ENCODE data around the gene DLX3.
A peak's percentile ranks its signal among the peaks of the same experiment; 100 is the strongest.
"Not testable (repeated sequence)": the region's sequence is repeated elsewhere in the genome, so short reads cannot be mapped to it uniquely, and the experiment has no call there.

Gene DLX3

GRCh38 chr17:49995055-49995738 is at the start of gene DLX3:
TSS of gene DLX3 (minus strand) at chr17:49995224. CDS start at chr17:49994998, 226 bp downstream.
- peak; percentile 32 for DNase-seq

DNA sequence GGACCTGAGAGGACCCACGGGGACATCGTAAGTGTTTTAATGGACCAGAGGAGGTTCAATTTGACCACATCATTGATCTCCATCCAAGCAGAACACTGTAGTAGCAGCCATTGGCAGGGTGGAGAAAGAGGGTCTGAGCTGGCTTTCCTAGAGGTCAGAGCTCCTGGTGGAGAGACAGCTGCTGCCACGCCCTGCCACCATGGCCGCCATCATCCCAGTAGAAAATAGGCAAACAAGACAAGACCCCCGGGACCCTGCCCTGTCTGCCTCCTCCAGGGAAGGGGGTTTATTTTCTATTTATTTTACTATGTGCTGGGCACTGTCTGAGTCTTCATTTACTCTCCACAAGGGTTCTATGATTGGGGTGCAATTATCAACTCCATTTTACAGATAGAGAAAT is 49.5 kb upstream of the DLX3 start:
- DNase-seq, result no peak

- DNase-seq, result no peak
Measured at GRCh38 chr17:50043290-50044148, 48.5 kb upstream of the DLX3 start.

GRCh38 chr17:50042211-50042610 is 47.2 kb upstream of the DLX3 start:
- DNase-seq, result no peak

GRCh38 chr17:50040496-50040895 is 45.5 kb upstream of the DLX3 start:
- DNase-seq, result not testable (repeated sequence)

DNA sequence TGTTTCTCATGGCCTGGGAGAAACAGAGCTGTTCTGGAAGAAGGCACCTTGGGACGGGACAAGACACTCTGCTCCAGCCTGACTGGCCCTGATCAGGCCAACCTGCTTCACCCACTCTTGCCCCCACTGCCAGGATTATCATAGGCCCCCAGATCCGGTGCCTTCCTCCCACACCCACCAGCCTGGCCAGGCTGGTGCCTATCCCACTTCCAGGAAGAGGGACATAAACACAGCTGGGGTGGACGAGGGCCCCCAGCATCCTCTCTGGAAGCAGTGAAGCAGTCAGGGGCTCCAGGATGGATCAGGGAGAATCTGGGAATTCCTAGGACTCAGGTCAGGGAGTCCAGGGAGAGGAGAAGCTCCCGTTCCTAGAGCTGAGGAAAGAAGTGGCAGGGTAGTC is 44.0 kb upstream of the DLX3 start:
- DNase-seq, result no peak

DNA sequence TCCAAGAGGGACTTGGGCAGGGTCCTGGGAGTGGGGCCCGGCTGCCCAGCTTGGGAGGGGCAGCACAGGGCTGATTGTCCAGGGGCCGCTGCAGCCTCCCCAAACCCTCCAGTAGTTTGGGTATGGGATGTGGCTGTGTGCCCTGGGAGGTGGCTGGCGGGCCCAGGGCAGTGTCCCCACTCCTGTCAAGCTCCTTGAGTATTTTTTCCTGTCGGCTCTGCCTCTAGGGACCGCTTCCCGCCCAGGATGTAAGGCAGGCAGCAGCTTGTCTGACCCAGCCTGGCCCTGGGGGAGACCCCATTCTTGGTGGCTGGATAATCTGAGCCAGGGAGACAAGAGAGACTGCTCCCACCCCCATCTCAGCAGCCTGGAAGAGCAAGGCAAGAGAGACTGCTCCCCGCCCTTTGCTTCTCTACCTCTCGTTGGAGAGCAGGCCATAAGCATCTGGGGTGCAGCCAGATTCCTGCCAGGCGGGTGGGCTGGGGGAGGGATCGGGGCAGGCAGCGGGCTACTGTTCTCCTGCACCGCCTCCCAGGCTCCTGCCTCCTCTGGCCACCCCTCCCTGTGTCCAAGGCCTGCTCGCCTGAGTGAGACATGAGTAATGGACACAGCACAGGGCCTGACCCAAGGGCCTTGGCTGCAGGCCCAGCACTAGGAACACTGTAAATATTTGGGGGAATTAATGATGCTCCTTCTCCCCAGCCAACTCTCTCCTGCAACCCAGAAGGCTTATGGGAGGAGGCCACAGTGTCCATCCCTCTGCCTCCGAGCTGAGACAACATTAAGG is 42.5 kb upstream of the DLX3 start:
- DNase-seq, result no peak

DNA sequence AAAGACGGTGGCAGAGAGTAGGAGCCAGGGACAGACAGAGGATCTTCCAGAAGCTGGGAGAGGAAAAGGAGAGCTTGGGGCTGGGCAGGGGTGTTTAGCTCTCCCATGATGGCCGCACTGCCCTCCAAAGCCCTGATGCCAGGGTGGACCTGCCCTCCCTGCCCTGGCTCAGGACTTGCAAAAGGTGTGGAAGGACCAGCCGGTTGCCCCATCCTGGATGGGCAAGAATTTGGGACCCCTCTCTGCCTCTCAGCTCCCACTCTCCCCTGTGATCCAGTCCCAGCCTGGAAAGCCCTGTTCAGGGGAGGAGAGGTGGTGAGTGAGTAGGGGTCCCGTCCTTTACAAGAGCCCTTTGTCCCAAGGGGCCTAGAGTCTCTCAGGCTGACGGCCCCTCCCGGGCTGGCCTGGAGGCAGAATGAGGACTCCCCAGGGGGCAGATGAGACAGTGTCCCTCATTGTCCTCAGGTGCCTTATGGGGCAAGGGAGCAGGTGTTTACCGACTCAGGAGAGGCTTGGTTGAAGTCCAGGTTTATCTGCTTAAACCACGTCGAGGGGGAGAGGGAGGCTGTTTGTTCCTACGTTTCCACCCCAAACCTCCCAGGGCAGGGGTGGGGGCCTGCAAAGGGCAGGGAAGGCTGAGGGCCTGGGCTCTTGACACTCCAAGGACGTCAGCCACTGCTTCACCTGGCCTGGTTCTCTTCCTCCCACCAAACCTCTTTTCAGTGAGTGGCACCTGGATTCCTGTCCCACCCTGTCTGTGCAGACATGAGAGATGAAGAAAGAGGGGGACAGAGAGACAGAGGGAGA is 41.6 kb upstream of the DLX3 start:
- no peak for DNase-seq

GRCh38 chr17:50035945-50036344 is 40.9 kb upstream of the DLX3 start:
- DNase-seq, result no peak

DNA sequence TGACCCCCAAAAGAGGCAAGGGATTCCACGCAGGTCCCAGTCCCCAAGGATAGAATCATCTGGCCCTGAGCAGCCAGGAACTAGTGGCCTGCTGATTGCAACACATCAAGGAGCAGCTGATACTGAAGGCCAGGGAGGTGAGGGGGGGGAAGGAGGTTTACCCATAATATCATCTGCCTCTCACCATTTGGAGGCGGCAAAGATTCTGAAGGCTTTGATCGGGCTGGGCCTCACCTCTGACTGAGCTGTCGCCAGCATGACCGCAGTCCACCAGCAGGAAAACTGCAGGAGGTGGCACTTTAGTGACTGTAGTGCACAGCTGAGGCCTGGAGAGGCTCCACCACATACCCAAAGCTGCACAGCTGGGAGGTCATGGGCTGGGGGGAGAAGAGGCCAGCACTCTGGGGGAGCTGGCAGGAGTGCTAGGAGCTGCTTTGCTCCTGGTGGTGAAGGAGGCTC is 40.4 kb upstream of the DLX3 start:
- no peak for DNase-seq

DNA sequence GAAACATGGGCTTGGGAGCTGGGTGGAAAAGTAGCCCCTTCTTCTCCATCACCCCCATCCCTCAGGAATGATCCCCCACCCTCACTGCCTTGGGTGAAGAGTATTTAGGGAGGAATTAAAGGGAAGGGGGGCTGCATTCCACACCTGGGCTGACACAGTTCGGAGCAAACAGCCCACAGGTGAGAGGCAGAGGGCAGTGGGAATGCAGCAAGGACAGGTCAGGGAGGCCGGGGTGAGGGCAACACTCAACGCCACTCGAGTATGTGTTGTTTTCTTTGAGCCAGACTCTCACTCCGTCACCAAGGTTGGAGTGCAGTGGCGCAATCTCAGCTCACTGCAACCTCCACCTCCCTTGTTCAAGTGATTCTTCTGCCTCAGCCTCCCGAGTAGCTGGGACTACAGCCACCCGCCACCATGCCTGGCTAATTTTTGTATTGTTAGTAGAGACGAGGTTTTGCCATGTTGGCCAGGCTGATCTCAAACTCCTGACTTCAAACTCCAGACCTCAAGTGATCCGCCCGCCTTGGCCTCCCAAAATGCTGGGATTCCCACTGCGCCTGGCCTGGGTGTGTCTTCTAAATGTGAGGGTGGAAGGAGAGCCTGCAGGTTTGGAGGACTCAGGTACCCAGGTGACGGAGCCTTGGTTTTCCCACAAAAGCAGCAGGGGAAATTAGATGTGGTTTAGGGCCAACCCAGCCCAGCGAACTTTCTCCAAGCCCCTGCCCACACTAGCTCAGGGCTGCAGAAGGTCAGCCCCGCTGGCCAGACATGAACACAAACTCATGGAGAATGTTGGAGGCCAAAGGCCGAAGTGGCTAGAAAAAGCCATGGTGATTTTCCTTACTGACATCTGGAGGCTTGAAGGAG is 39.7 kb upstream of the DLX3 start:
- DNase-seq, result no peak

GRCh38 chr17:50033316-50033715 is 38.3 kb upstream of the DLX3 start:
- DNase-seq, result no peak

- no peak for DNase-seq
Measured at GRCh38 chr17:50029185-50029584, 34.2 kb upstream of the DLX3 start.

GRCh38 chr17:50028736-50029120 is 33.7 kb upstream of the DLX3 start:
- DNase-seq, result no peak

- DNase-seq, result no peak
Measured at GRCh38 chr17:50027881-50028735, 33.1 kb upstream of the DLX3 start.

DNA sequence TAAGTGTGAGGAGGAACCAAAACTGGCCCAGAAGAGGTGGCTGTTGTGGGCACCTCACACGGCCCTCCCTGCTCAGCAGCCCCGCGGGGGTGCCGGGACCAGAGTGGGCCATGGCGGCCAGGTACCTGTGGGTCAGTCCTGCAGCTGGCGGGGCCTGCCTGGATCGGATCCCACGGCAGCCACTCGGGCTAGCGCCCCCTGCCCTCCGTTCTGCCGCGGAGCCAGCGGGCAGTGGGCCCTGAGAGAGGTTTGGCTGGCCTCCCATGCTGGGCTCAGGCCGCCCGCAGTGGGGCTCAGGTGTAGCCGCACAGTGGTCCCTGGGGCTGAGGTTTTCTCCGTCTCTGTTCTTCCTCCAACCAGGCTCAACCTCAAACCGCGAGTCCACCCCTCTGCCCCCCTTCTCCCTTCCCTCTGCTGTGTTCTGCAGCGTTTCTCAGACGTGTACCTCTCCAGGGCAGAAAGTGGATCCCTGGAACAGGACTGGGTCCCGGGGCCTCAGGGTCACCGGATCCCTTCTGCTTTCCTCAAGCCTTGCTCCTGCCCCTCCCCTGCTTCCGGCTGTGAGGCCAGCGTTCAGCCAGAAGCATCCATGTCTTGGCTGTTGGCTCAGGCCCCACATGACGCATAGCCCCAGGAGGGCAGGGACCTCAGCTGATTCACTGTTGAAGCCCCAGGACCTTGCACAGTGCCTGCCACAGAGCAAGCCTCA is 32.3 kb upstream of the DLX3 start:
- DNase-seq, result no peak

DNA sequence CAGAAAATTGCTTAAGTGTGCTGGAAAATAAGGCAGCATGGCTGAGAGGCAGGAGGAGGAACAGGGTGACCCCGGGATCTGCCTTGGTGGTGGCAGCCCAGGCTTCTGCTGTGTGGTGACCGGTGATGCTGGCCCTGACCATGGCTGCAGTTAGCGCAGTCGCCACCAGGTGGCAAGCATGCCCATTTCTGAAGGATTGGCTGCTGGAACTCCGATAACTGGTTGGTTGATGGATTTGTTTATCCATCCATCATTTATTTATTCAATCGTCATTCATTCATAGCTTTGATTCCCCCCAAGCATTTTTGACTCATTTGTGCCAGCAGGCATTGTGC is 31.8 kb upstream of the DLX3 start:
- peak; percentile 86 for DNase-seq

DNA sequence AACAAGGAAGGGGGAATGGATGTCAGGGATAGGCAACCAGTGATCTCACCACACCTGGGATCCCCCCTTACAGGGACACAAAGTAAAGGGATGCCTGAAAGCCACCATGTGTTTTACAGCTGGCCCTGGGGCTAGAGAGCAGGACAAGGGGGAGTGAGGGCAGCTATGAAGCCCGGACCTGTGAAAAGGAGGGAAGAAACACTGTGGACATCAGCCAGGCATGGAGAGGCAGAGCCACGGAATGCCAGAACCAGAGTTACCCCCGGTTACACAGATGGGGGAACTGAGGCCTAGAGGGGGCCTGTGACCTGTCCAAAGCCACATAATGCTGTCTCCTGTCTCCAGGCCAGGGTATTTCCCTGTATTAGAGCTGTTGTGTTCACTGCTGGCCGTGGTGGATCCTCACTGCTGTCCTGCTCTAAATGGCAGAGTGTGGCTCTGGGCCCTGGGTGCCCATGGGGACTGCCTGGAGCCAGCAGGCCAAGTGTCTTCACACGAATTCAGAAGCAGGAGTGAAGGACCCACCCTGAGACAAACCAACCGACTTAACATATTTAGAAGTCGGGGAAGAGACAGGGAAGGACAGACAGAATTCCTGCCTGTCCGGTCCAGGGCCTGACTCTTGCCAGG is 31.1 kb upstream of the DLX3 start:
- DNase-seq, result no peak

DNA sequence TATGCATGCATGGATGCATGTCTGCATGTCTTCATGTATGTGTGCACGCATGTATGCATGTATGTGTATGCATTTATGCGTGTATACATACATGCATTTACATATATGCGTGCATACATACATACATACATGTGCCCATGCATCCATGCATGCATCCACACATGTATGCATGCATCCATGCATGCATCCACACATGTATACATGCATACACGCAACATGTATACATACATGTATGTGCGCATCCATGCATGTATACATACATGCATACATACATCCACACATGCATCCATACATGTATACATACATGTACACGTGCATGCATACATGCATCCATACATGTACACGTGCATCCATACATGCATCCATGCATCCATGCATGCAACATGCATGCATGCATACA is 29.8 kb upstream of the DLX3 start:
- DNase-seq, result no peak

DNA sequence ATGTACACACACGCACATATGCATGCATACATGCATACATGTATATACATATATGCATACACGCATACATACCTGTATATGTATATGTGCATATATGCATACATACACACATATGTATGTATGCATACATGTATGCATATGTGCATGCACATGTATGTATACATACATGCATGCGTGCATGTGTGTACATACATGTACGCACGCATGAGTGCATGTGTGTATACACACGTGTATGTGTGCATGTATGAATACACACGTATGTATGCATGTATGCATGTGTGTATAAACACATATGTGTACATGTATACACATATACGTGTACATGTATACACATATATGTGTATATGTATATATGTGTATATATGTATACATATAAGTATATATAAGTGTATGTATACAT is 28.5 kb upstream of the DLX3 start:
- no peak for DNase-seq

All from stimulated activated CD4-positive, alpha-beta T cell treated with anti-CD3 and anti-CD28 coated beads, Interleukin-4, amount 100 ng/mL, for 24 hours (primary cell).